ENCODE data around the gene TANK.
"Not testable (repeated sequence)": the region's sequence is repeated elsewhere in the genome, so short reads cannot be mapped to it uniquely, and the experiment has no call there.

The TANK gene

GRCh38 chr2:161282311-161282644, 122.0 kb downstream of the TANK start:
- H3K4me3 ChIP-seq (ENCODE audit: low read length); H3K36me3 ChIP-seq (ENCODE audit: control insufficient read depth, insufficient read depth, low read length, severe bottlenecking); H3K27me3 ChIP-seq (replicated peaks; ENCODE audit: control insufficient read depth, insufficient read depth, low read length); DNase-seq (ENCODE audit: low read depth); H3K9me3 ChIP-seq (ENCODE audit: control insufficient read depth, low read length); H3K9ac ChIP-seq (ENCODE audit: low read length); H3K4me1 ChIP-seq (ENCODE audit: control insufficient read depth, insufficient read depth, low read length): not testable (repeated sequence)

DNA sequence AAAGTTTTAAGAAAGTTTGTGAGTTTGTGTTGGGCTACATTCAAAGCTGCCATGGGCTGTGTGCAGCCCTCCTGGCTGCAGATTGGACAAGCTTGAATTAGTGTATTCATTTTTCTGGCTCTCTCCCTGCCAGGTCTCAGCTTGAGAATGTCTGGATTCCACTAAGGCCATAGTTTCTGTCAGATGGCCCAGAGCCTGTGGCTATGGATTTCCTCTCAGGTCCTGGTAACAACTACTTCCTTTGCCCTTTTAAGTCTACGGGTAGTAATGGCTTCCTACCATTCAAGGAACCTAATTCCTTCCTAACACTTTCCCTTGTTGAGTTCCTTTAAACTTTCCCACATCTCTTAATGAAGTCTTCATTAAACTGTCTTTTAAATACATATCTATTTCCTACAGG, 123.7 kb downstream of the TANK start:
- no peaks in the 10 kb centered on the region for H3K9me3 ChIP-seq (ENCODE audit: control insufficient read depth, low read length)
- H3K4me1 ChIP-seq (ENCODE audit: control insufficient read depth, insufficient read depth, low read length), result no peaks in the 10 kb centered on the region
- H3K27me3 ChIP-seq (replicated peaks; ENCODE audit: control insufficient read depth, insufficient read depth, low read length), result no peaks in the 10 kb centered on the region
- no peak overlapping the region for H3K4me3 ChIP-seq (ENCODE audit: low read length)
- peak; percentile 8 for DNase-seq (ENCODE audit: low read depth)
- no peak overlapping the region for H3K9ac ChIP-seq (ENCODE audit: low read length)
- no peaks in the 10 kb centered on the region for H3K36me3 ChIP-seq (ENCODE audit: control insufficient read depth, insufficient read depth, low read length, severe bottlenecking)

All from adipocyte (in vitro differentiated cells).